ENCODE measurements around the gene PAQR4.

PAQR4 gene

GRCh38 chr16:2950353-2950724, 18.8 kb upstream of the PAQR4 start:
- DNase-seq (ENCODE audit: insufficient read length) (no peak), FAIRE-seq (no peak)
- TF ChIP-seq TAF1 (IDR thresholded peaks at IDR 0.05; ENCODE audit: borderline replicate concordance, low read depth, low read length): no peak
- TF ChIP-seq POLR2AphosphoS5 (IDR thresholded peaks at IDR 0.05; ENCODE audit: low read depth, low read length): no peak
- no peak for TF ChIP-seq POLR2A (IDR thresholded peaks at IDR 0.05; ENCODE audit: low read depth, low read length)

- TF ChIP-seq POLR2A (IDR thresholded peaks at IDR 0.05; ENCODE audit: low read depth, low read length): no peak
- no peak for TF ChIP-seq POLR2AphosphoS5 (IDR thresholded peaks at IDR 0.05; ENCODE audit: low read depth, low read length)
- no peak for TF ChIP-seq TAF1 (IDR thresholded peaks at IDR 0.05; ENCODE audit: borderline replicate concordance, low read depth, low read length)
- DNase-seq (ENCODE audit: insufficient read length) (no peak), FAIRE-seq (no peak)
These were observed 18.4 kb upstream of the PAQR4 start for GRCh38 chr16:2950773-2951172.

GRCh38 chr16:2952679-2953078, 16.5 kb upstream of the PAQR4 start:
- FAIRE-seq: no peak
- no peak for DNase-seq (ENCODE audit: insufficient read length)
- TF ChIP-seq POLR2AphosphoS5 (IDR thresholded peaks at IDR 0.05; ENCODE audit: low read depth, low read length) (no peak), POLR2A (IDR thresholded peaks at IDR 0.05; ENCODE audit: low read depth, low read length) (no peak), TAF1 (IDR thresholded peaks at IDR 0.05; ENCODE audit: borderline replicate concordance, low read depth, low read length) (no peak)

GRCh38 chr16:2953706-2954627, 15.2 kb upstream of the PAQR4 start:
- DNase-seq (ENCODE audit: insufficient read length) (no peak), FAIRE-seq (no peak)
- TF ChIP-seq TAF1 (IDR thresholded peaks at IDR 0.05; ENCODE audit: borderline replicate concordance, low read depth, low read length) (0 out of 2 replicates have a peak, but pooled peaks have one; percentile 16), POLR2AphosphoS5 (IDR thresholded peaks at IDR 0.05; ENCODE audit: low read depth, low read length) (no peak), POLR2A (IDR thresholded peaks at IDR 0.05; ENCODE audit: low read depth, low read length) (no peak)

GRCh38 chr16:2954656-2955381, 14.3 kb upstream of the PAQR4 start:
- DNase-seq (ENCODE audit: insufficient read length) (no peak), FAIRE-seq (no peak)
- no peak for TF ChIP-seq POLR2AphosphoS5 (IDR thresholded peaks at IDR 0.05; ENCODE audit: low read depth, low read length)
- TF ChIP-seq POLR2A (IDR thresholded peaks at IDR 0.05; ENCODE audit: low read depth, low read length): no peak
- no peak for TF ChIP-seq TAF1 (IDR thresholded peaks at IDR 0.05; ENCODE audit: borderline replicate concordance, low read depth, low read length)

GRCh38 chr16:2955438-2955778, 13.7 kb upstream of the PAQR4 start:
- FAIRE-seq: no peak
- no peak for DNase-seq (ENCODE audit: insufficient read length)
- no peak for TF ChIP-seq TAF1 (IDR thresholded peaks at IDR 0.05; ENCODE audit: borderline replicate concordance, low read depth, low read length)
- TF ChIP-seq POLR2A (IDR thresholded peaks at IDR 0.05; ENCODE audit: low read depth, low read length): no peak
- no peak for TF ChIP-seq POLR2AphosphoS5 (IDR thresholded peaks at IDR 0.05; ENCODE audit: low read depth, low read length)

GRCh38 chr16:2955779-2956578, 13.2 kb upstream of the PAQR4 start:
- TF ChIP-seq POLR2A (IDR thresholded peaks at IDR 0.05; ENCODE audit: low read depth, low read length): no peak
- no peak for TF ChIP-seq TAF1 (IDR thresholded peaks at IDR 0.05; ENCODE audit: borderline replicate concordance, low read depth, low read length)
- no peak for TF ChIP-seq POLR2AphosphoS5 (IDR thresholded peaks at IDR 0.05; ENCODE audit: low read depth, low read length)
- no peak for DNase-seq (ENCODE audit: insufficient read length)
- no peak for FAIRE-seq

GRCh38 chr16:2956579-2956956, 12.6 kb upstream of the PAQR4 start:
- TF ChIP-seq POLR2A (IDR thresholded peaks at IDR 0.05; ENCODE audit: low read depth, low read length): no peak
- no peak for TF ChIP-seq POLR2AphosphoS5 (IDR thresholded peaks at IDR 0.05; ENCODE audit: low read depth, low read length)
- TF ChIP-seq TAF1 (IDR thresholded peaks at IDR 0.05; ENCODE audit: borderline replicate concordance, low read depth, low read length): no peak
- FAIRE-seq: no peak
- DNase-seq (ENCODE audit: insufficient read length): no peak

GRCh38 chr16:2959206-2959605, 9.9 kb upstream of the PAQR4 start:
- TF ChIP-seq POLR2A (IDR thresholded peaks at IDR 0.05; ENCODE audit: low read depth, low read length) (no peak), POLR2AphosphoS5 (IDR thresholded peaks at IDR 0.05; ENCODE audit: low read depth, low read length) (no peak), TAF1 (IDR thresholded peaks at IDR 0.05; ENCODE audit: borderline replicate concordance, low read depth, low read length) (no peak)
- no peak for DNase-seq (ENCODE audit: insufficient read length)
- peak; percentile 85 for FAIRE-seq

GRCh38 chr16:2960183-2961010, 8.8 kb upstream of the PAQR4 start:
- no peak for DNase-seq (ENCODE audit: insufficient read length)
- TF ChIP-seq TAF1 (IDR thresholded peaks at IDR 0.05; ENCODE audit: borderline replicate concordance, low read depth, low read length) (no peak), POLR2AphosphoS5 (IDR thresholded peaks at IDR 0.05; ENCODE audit: low read depth, low read length) (no peak), POLR2A (IDR thresholded peaks at IDR 0.05; ENCODE audit: low read depth, low read length) (no peak)
- no peak for FAIRE-seq
